GM10266 (cell line): ENCODE measurements around the gene TMEM145.

ENCODE experiments used
- DNase-seq: peaks from one replicate; pipeline ENCODE4 v3.0.0; 2012; ENCODE audit errors: extremely low spot score
- CTCF ChIP-seq: IDR thresholded peaks from 2 replicates; pipeline ENCODE4 v1.5.1; 2012; ENCODE audit warnings: mild to moderate bottlenecking, low read depth; ENCODE audit not compliant: control insufficient read depth, insufficient read depth; ENCODE audit errors: missing control alignments

Gene TMEM145

GRCh38 chr19:42344336-42344893 lies 31.3 kb downstream of the TMEM145 start:
- no peak for DNase-seq
- TF ChIP-seq CTCF = no peak

GRCh38 chr19:42345191-42345812 lies 32.2 kb downstream of the TMEM145 start:
- no peak for TF ChIP-seq CTCF
- no peak for DNase-seq

GRCh38 chr19:42348211-42348610 lies 35.1 kb downstream of the TMEM145 start:
- DNase-seq = no peak
- TF ChIP-seq CTCF = no peak

- TF ChIP-seq CTCF = no peak
These were observed 36.4 kb downstream of the TMEM145 start for GRCh38 chr19:42349378-42350107.

GRCh38 chr19:42350417-42350816 lies 37.3 kb downstream of the TMEM145 start:
- DNase-seq = no peak

More at GRCh38 chr19:42349378-42350107, 36.4 kb downstream of the TMEM145 start:
- DNase-seq = no peak

GRCh38 chr19:42351079-42351735 lies 38.1 kb downstream of the TMEM145 start:
- TF ChIP-seq CTCF = no peak
- no peak for DNase-seq

More at GRCh38 chr19:42350417-42350816, 37.3 kb downstream of the TMEM145 start:
- TF ChIP-seq CTCF = no peak
